Measurements from ENCODE around the gene KRTAP17-1.

KRTAP17-1 gene

DNA sequence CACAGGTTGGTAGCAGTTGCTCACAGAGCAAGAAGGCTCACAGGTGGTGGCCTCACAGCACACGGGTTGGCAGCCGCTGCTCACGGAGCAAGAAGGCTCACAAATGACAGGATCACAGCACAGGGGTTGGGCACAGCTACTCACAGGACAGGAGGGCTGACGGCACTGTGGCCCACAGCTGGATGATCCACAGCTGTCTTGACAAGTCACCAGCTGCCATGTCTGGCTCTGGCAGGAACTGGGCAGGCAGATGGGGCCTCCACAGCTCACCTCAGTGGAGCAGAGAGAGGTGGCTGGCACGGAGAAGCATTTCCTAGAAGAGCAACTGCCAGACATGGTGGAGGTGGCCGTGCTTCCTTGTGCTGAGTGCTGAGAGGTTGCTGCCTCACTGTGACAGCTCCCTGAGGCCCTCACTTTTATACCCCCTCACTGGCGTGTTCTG, 6.6 kb downstream of the KRTAP17-1 start, which contains the start of gene KRTAP16-1:
TSS of gene KRTAP16-1 (minus strand) at position 392 of the 442 bp plus-strand sequence. CDS start at position 336, 56 bp downstream.
- DNase-seq (ENCODE audit: extremely low read depth, low read depth): no peak
- TF ChIP-seq CTCF (IDR thresholded peaks at IDR 0.05; ENCODE audit: low read depth, low read length): no peak

DNA sequence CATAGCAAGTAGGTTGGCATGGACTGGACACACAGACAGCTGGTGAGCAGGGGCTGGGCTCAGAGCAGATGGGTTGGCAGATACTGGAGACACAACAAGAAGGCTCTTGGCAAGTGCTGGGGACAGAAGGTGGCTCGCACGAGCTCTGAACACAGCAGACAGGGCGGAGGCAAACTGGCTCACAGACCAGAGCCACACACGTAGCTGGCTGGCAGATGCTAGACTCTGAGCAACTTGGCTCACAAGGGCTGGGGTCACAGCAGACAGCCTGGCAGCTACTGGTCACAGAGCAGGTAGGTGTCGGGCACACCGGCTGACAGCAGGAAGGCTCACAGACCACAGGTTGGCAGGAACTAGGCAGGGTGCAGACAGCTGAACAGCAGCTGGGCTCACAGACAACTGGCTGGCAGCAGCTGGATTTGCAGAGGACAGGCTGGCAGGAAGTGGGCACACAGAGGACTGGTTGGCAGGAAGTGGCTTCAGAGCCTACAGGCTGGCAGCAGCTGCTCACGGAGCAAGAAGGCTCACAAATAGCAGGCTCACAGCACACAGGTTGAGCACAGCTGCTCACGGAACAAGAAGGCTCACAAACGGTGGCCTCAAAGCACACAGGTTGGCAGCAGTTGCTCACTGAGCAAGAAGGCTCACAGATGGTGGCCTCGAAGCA, 7.1 kb downstream of the KRTAP17-1 start:
- DNase-seq (ENCODE audit: extremely low read depth, low read depth): no peak

DNA sequence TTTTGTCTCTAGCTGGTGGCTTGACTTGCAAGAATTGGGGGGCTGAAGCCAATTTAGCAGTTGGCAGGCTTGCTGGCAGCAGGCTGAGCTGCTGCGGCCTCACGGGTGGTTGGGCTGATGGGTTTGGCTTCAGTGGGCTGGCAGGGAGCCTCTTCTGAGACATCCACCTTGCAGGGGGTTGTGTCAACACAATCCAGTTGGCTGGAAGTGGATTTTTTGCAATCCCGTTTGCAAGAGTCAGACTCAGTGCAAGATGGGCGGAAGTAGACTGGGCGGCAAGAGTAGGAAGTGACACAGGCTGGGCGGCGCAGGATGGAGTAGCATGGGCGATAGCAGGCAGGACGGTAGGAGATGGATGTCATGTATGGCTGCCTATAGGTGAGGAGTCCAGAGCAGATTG, 7.9 kb downstream of the KRTAP17-1 start:
- TF ChIP-seq CTCF (IDR thresholded peaks at IDR 0.05; ENCODE audit: low read depth, low read length): no peak

More for the DNA sequence above, 7.1 kb downstream of the KRTAP17-1 start:
- no peak for TF ChIP-seq CTCF (IDR thresholded peaks at IDR 0.05; ENCODE audit: low read depth, low read length)

DNA sequence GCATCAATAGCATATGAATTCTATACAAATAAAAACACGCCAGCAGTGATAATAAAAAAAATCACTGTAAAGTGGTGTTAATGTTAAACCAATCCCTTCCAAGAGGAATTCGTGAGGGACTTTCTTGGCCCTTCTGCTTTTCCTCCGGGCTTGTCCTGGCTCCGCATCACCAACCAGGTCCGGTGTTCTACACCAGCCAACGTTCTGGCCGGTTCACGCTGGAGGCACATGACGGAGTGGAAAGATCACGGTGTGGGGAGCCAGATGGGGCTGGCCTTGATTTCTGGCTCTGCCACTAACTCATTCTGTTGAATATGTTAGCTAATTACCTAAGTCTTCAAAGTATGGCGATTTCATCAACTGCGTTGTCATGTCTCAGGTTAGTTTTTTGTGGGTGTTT, 11.4 kb downstream of the KRTAP17-1 start:
- no peak for DNase-seq (ENCODE audit: extremely low read depth, low read depth)
- no peak for TF ChIP-seq CTCF (IDR thresholded peaks at IDR 0.05; ENCODE audit: low read depth, low read length)

More for the DNA sequence above, 7.9 kb downstream of the KRTAP17-1 start:
- no peak for DNase-seq (ENCODE audit: extremely low read depth, low read depth)

DNA sequence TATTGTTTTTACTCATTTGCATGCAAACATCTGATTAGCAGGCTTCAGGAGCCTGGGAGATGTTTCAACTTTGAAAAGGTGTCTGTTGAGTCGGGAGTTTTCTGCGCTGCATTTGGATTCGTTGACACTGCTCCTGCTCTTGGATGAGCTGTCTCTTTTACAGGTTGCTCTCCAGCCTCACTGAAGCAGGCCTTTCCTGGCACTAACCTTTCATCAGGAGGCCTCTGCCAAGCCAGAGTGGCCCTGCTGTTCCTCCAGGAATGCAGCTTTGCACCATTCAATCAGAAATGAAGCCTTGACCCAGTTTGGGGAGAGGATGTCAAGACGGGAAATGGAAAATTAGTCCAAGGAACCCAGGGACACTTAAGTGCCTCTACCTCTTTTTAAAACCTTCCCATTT, 12.5 kb downstream of the KRTAP17-1 start:
- DNase-seq (ENCODE audit: extremely low read depth, low read depth): no peak
- no peak for TF ChIP-seq CTCF (IDR thresholded peaks at IDR 0.05; ENCODE audit: low read depth, low read length)

DNA sequence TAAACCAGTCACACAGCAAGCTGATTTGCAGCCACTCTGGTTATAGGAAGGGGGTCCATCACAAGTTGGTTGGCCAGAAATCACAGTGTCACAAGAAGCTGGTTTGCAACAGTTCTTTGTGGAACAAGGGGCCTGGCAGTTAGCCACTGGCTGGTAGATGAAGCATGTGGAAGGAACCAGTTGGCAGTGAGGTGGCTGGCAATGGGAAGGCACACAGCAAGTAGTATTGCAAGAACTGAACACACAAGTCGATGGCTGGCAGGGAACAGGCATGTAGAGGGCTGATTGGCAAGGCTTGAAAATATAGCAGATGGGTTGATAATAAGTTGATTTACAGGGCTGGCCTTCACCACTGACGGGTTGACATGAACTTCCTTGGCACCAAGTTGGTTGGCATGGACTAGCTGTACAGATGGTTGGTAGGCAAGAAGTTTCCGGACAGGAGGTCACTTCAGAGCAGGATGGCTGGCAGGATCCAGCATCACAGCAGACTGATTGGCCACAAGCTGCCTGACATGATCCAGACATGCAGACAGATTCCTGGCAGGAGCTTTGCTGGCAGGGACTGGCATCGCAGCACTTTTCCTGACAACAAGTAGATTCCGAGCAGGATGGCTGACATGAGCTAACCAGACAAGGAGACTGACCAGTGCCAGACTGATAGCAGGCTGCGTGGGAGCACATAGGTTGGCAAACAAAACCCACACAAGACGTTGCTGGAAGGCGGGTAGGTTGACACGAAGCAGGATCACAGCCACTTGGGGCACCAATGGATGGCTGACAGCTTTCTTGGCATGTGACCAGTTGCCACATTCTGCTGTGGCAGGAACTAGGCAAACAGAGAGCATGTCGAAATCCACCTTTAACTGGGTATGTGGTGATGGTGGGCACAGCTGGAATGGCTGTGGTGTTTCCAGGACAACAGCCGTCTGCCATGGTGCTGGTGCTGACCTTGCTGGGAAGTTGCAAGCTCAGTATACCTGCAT, 13.3 kb downstream of the KRTAP17-1 start, which contains the start of gene KRTAP29-1:
TSS of gene KRTAP29-1 (minus strand) at position 936 of the 986 bp plus-strand sequence. CDS start at position 936, 0 bp downstream.
- DNase-seq (ENCODE audit: extremely low read depth, low read depth): no peak
- TF ChIP-seq CTCF (IDR thresholded peaks at IDR 0.05; ENCODE audit: low read depth, low read length): no peak
